ENCODE measurements around the gene RARG.

The RARG gene

GRCh38 chr12:53186745-53187144 lies 45.3 kb downstream of the RARG start:
- H3K9ac ChIP-seq, result no peak overlapping the region
- H3K27ac ChIP-seq, result no peak overlapping the region; the same call in 1 of the 2 replicates
- no peak overlapping the region for H2AFZ ChIP-seq (ENCODE audit: low read depth)
- H3K4me3 ChIP-seq (IDR thresholded peaks at IDR 0.05; ENCODE audit: insufficient read depth, low read depth, low read length), result no peak overlapping the region
- H4K20me1 ChIP-seq (ENCODE audit: insufficient read depth), result no peaks in the 10 kb centered on the region
- TF ChIP-seq CTCF (conservative IDR thresholded peaks at IDR 0.05; ENCODE audit: low read depth, low read length), result no peak
- no peaks in the 10 kb centered on the region for H3K27me3 ChIP-seq (ENCODE audit: insufficient read depth, low read depth)
- H3K4me2 ChIP-seq, result no peak overlapping the region
- H3K36me3 ChIP-seq (ENCODE audit: insufficient read depth), result peaks cover 11% of the 10 kb centered on the region; the same call in 1 of the 2 replicates
- H3K4me1 ChIP-seq (ENCODE audit: low read depth, poor library complexity, severe bottlenecking), result peaks cover 51% of the 10 kb centered on the region
- peaks cover 29% of the 10 kb centered on the region for H3K79me2 ChIP-seq (ENCODE audit: insufficient read depth, low read depth)

- Histone ChIP-seq H2AFZ (ENCODE audit: low read depth) (no peak overlapping the region), H3K27ac (no peak overlapping the region; the same call in 1 of the 2 replicates), H4K20me1 (ENCODE audit: insufficient read depth) (no peaks in the 10 kb centered on the region), H3K79me2 (ENCODE audit: insufficient read depth, low read depth) (peaks cover 36% of the 10 kb centered on the region), H3K9ac (no peak overlapping the region), H3K27me3 (ENCODE audit: insufficient read depth, low read depth) (no peaks in the 10 kb centered on the region), H3K4me3 (IDR thresholded peaks at IDR 0.05; ENCODE audit: insufficient read depth, low read depth, low read length) (no peak overlapping the region), H3K4me2 (no peak overlapping the region), H3K4me1 (ENCODE audit: low read depth, poor library complexity, severe bottlenecking) (peaks cover 44% of the 10 kb centered on the region), H3K36me3 (ENCODE audit: insufficient read depth) (peaks cover 11% of the 10 kb centered on the region; the same call in 1 of the 2 replicates)
- peak; percentile 65 for TF ChIP-seq CTCF (conservative IDR thresholded peaks at IDR 0.05; ENCODE audit: low read depth, low read length)
These were observed 46.3 kb downstream of the RARG start for GRCh38 chr12:53185582-53186153.

- no peak overlapping the region for H3K27ac ChIP-seq
- no peak overlapping the region for H2AFZ ChIP-seq (ENCODE audit: low read depth)
- H3K4me2 ChIP-seq, result no peak overlapping the region; the same call in 1 of the 2 replicates
- H4K20me1 ChIP-seq (ENCODE audit: insufficient read depth), result no peaks in the 10 kb centered on the region
- no peak overlapping the region for H3K4me3 ChIP-seq (IDR thresholded peaks at IDR 0.05; ENCODE audit: insufficient read depth, low read depth, low read length)
- peaks cover 38% of the 10 kb centered on the region for H3K4me1 ChIP-seq (ENCODE audit: low read depth, poor library complexity, severe bottlenecking)
- H3K36me3 ChIP-seq (ENCODE audit: insufficient read depth), result peaks cover 11% of the 10 kb centered on the region; the same call in 1 of the 2 replicates
- H3K9ac ChIP-seq, result no peak overlapping the region
- TF ChIP-seq CTCF (conservative IDR thresholded peaks at IDR 0.05; ENCODE audit: low read depth, low read length), result no peak
- H3K27me3 ChIP-seq (ENCODE audit: insufficient read depth, low read depth), result no peaks in the 10 kb centered on the region
- peaks cover 36% of the 10 kb centered on the region for H3K79me2 ChIP-seq (ENCODE audit: insufficient read depth, low read depth)
These were observed 47.2 kb downstream of the RARG start for GRCh38 chr12:53184828-53185227.

- Histone ChIP-seq H3K4me3 (IDR thresholded peaks at IDR 0.05; ENCODE audit: insufficient read depth, low read depth, low read length) (no peak overlapping the region), H3K9ac (no peak overlapping the region), H3K4me1 (ENCODE audit: low read depth, poor library complexity, severe bottlenecking) (peaks cover 53% of the 10 kb centered on the region), H3K79me2 (ENCODE audit: insufficient read depth, low read depth) (peaks cover 41% of the 10 kb centered on the region), H3K27ac (no peak overlapping the region), H3K4me2 (peak overlapping the region; percentile 80), H3K36me3 (ENCODE audit: insufficient read depth) (peaks cover 11% of the 10 kb centered on the region; the same call in 1 of the 2 replicates), H4K20me1 (ENCODE audit: insufficient read depth) (no peaks in the 10 kb centered on the region), H3K27me3 (ENCODE audit: insufficient read depth, low read depth) (no peaks in the 10 kb centered on the region), H2AFZ (ENCODE audit: low read depth) (no peak overlapping the region)
- no peak for TF ChIP-seq CTCF (conservative IDR thresholded peaks at IDR 0.05; ENCODE audit: low read depth, low read length)
These were observed 49.1 kb downstream of the RARG start for GRCh38 chr12:53182903-53183302.
